Measurements from ENCODE around the gene LRRC55. TPM values are rescaled to one million over a fixed set of nuclear protein-coding genes. Genes with fewer than 3 reads are reported as not detected.

The LRRC55 gene, protein sequence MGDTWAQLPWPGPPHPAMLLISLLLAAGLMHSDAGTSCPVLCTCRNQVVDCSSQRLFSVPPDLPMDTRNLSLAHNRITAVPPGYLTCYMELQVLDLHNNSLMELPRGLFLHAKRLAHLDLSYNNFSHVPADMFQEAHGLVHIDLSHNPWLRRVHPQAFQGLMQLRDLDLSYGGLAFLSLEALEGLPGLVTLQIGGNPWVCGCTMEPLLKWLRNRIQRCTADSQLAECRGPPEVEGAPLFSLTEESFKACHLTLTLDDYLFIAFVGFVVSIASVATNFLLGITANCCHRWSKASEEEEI
- not detected for polyA plus RNA-seq (2012; ENCODE audit: low read depth, missing spikeins)

- no peak for TF ChIP-seq PAX5 (IDR thresholded peaks at IDR 0.05; ENCODE audit: insufficient read depth, low read length, severe bottlenecking)
- TF ChIP-seq POLR2AphosphoS5 (IDR thresholded peaks at IDR 0.05; ENCODE audit: low read depth, low read length): no peak
- no peak for TF ChIP-seq POU2F2 (IDR thresholded peaks at IDR 0.05; ENCODE audit: low read depth, low read length)
- no peak for TF ChIP-seq TAF1 (IDR thresholded peaks at IDR 0.05; ENCODE audit: low read depth, low read length)
- no peak for TF ChIP-seq SPI1 (IDR thresholded peaks at IDR 0.05; ENCODE audit: low read depth, low read length)
- no peak for TF ChIP-seq POLR2A (IDR thresholded peaks at IDR 0.05; ENCODE audit: low read depth, low read length)
- no peak for FAIRE-seq
- no peak for DNase-seq (ENCODE audit: insufficient read length, low spot score)
These were observed at the start of gene LRRC55 for GRCh38 chr11:57181678-57182305. TSS of gene LRRC55 (plus strand) at chr11:57181953. CDS start at chr11:57182023, 70 bp downstream.

DNA sequence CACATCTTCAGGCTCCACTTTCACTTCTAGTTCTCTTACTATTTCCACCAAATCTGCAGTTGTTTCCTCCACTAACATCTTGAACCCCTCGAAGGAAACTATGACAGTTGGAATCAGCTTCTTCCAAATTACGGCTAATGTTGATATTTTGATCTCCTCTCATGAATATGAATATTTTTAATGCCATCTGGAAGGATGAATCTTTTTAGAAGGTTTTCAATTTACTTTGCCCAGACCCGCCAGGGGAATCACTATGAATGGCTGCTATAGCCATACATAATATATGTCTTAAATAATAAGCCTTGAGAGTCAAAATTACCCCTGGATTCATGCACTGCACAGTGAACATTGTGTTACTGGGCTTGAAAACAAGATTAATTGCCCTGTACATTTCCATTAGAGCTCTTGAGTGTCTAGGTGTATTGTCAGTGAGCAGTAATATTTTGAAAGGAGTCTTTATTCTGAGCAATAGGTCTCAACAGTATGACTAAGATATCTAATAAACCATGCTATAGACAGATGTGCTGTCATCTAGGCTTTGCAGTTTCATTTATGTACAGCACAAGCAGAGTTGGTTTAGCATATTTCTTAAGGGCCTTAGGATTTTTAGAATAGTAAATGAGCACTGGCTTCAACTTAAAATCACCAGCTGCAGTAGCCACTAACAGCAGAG lies 48.3 kb upstream of the LRRC55 start:
- DNase-seq (ENCODE audit: insufficient read length, low spot score) (no peak), FAIRE-seq (no peak)
- no peak for TF ChIP-seq POLR2AphosphoS5 (IDR thresholded peaks at IDR 0.05; ENCODE audit: low read depth, low read length)
- no peak for TF ChIP-seq POLR2A (IDR thresholded peaks at IDR 0.05; ENCODE audit: low read depth, low read length)
- no peak for TF ChIP-seq PAX5 (IDR thresholded peaks at IDR 0.05; ENCODE audit: insufficient read depth, low read length, severe bottlenecking)

DNA sequence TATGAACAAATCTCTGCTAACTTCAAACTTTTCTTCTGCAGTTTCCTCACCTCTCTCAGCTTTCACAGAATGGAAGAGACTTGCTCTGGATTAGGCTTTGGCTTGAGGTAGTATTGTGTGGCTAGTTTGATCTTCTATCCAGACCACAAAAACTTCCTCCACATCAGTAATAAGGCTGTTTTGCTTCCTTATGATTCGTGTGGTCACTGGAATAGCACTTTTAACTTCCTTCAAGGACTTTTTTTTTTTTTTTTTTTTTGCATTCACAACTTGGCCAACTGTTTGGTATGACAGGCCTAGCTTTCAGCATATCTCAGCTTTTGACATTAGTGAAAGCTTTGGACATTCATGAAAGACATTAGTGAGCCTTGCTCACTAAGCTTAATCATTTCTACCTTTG lies 47.5 kb upstream of the LRRC55 start:
- DNase-seq (ENCODE audit: insufficient read length, low spot score): no peak
- no peak for TF ChIP-seq SPI1 (IDR thresholded peaks at IDR 0.05; ENCODE audit: low read depth, low read length)
- TF ChIP-seq POLR2A (IDR thresholded peaks at IDR 0.05; ENCODE audit: low read depth, low read length): no peak
- no peak for TF ChIP-seq POLR2AphosphoS5 (IDR thresholded peaks at IDR 0.05; ENCODE audit: low read depth, low read length)
- no peak for FAIRE-seq

GRCh38 chr11:57135020-57135751 lies 46.6 kb upstream of the LRRC55 start:
- TF ChIP-seq POU2F2 (IDR thresholded peaks at IDR 0.05; ENCODE audit: low read depth, low read length) (no peak), TAF1 (IDR thresholded peaks at IDR 0.05; ENCODE audit: low read depth, low read length) (no peak), SPI1 (IDR thresholded peaks at IDR 0.05; ENCODE audit: low read depth, low read length) (no peak), POLR2A (IDR thresholded peaks at IDR 0.05; ENCODE audit: low read depth, low read length) (no peak), PAX5 (IDR thresholded peaks at IDR 0.05; ENCODE audit: insufficient read depth, low read length, severe bottlenecking) (no peak), POLR2AphosphoS5 (IDR thresholded peaks at IDR 0.05; ENCODE audit: low read depth, low read length) (no peak)
- no peak for FAIRE-seq
- no peak for DNase-seq (ENCODE audit: insufficient read length, low spot score)

DNA sequence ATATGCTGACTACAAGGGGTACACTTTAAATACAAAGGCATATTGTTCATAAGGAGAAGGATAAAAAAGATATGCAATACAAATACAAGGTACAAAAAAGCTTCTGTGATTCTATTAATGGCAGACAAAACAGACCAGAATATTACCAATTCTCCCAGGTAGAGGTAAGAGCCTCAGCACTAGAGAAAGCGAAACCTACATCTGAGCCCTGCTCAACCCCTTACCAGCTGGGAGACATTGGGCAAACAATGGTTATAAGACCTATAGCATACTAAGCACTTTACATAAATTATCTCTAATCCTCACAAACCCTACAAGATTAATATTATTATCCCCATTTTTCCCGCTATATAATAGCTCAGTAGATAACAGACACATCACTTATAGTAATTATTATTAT lies 41.2 kb upstream of the LRRC55 start:
- FAIRE-seq: no peak
- TF ChIP-seq POU2F2 (IDR thresholded peaks at IDR 0.05; ENCODE audit: low read depth, low read length): no peak
- no peak for TF ChIP-seq POLR2AphosphoS5 (IDR thresholded peaks at IDR 0.05; ENCODE audit: low read depth, low read length)
- no peak for TF ChIP-seq PAX5 (IDR thresholded peaks at IDR 0.05; ENCODE audit: insufficient read depth, low read length, severe bottlenecking)
- no peak for TF ChIP-seq TAF1 (IDR thresholded peaks at IDR 0.05; ENCODE audit: low read depth, low read length)
- TF ChIP-seq POLR2A (IDR thresholded peaks at IDR 0.05; ENCODE audit: low read depth, low read length): no peak
- TF ChIP-seq SPI1 (IDR thresholded peaks at IDR 0.05; ENCODE audit: low read depth, low read length): no peak
- DNase-seq (ENCODE audit: insufficient read length, low spot score): no peak

- FAIRE-seq: no peak
- no peak for TF ChIP-seq POU2F2 (IDR thresholded peaks at IDR 0.05; ENCODE audit: low read depth, low read length)
- no peak for TF ChIP-seq POLR2AphosphoS5 (IDR thresholded peaks at IDR 0.05; ENCODE audit: low read depth, low read length)
- no peak for TF ChIP-seq TAF1 (IDR thresholded peaks at IDR 0.05; ENCODE audit: low read depth, low read length)
- no peak for TF ChIP-seq PAX5 (IDR thresholded peaks at IDR 0.05; ENCODE audit: insufficient read depth, low read length, severe bottlenecking)
- TF ChIP-seq SPI1 (IDR thresholded peaks at IDR 0.05; ENCODE audit: low read depth, low read length): no peak
- no peak for TF ChIP-seq POLR2A (IDR thresholded peaks at IDR 0.05; ENCODE audit: low read depth, low read length)
- DNase-seq (ENCODE audit: insufficient read length, low spot score): no peak
These were observed 38.3 kb upstream of the LRRC55 start for GRCh38 chr11:57143459-57143858.

GRCh38 chr11:57144075-57144474 lies 37.7 kb upstream of the LRRC55 start:
- no peak for TF ChIP-seq SPI1 (IDR thresholded peaks at IDR 0.05; ENCODE audit: low read depth, low read length)
- no peak for TF ChIP-seq TAF1 (IDR thresholded peaks at IDR 0.05; ENCODE audit: low read depth, low read length)
- no peak for TF ChIP-seq PAX5 (IDR thresholded peaks at IDR 0.05; ENCODE audit: insufficient read depth, low read length, severe bottlenecking)
- no peak for DNase-seq (ENCODE audit: insufficient read length, low spot score)
- no peak for FAIRE-seq

- no peak for FAIRE-seq
- no peak for DNase-seq (ENCODE audit: insufficient read length, low spot score)
- no peak for TF ChIP-seq POLR2AphosphoS5 (IDR thresholded peaks at IDR 0.05; ENCODE audit: low read depth, low read length)
- TF ChIP-seq PAX5 (IDR thresholded peaks at IDR 0.05; ENCODE audit: insufficient read depth, low read length, severe bottlenecking): no peak
- no peak for TF ChIP-seq SPI1 (IDR thresholded peaks at IDR 0.05; ENCODE audit: low read depth, low read length)
- TF ChIP-seq TAF1 (IDR thresholded peaks at IDR 0.05; ENCODE audit: low read depth, low read length): no peak
- no peak for TF ChIP-seq POU2F2 (IDR thresholded peaks at IDR 0.05; ENCODE audit: low read depth, low read length)
- TF ChIP-seq POLR2A (IDR thresholded peaks at IDR 0.05; ENCODE audit: low read depth, low read length): no peak
These were observed 37.0 kb upstream of the LRRC55 start for GRCh38 chr11:57144531-57145320.

Data from GM12891 (cell line).